ENCODE data around the gene MAP2K3.
"Not testable (repeated sequence)": the region's sequence is repeated elsewhere in the genome, so short reads cannot be mapped to it uniquely, and the experiment has no call there.

The MAP2K3 gene

GRCh38 chr17:21297597-21297996 is 13.1 kb downstream of the MAP2K3 start:
- no peak for DNase-seq

GRCh38 chr17:21298056-21298982 is 13.8 kb downstream of the MAP2K3 start:
- DNase-seq = no peak

GRCh38 chr17:21298983-21299519 is 14.5 kb downstream of the MAP2K3 start:
- no peak for DNase-seq

GRCh38 chr17:21299981-21300600 is 15.6 kb downstream of the MAP2K3 start:
- no peak for DNase-seq

GRCh38 chr17:21300601-21301571 is 16.4 kb downstream of the MAP2K3 start:
- no peak for DNase-seq

- no peak for DNase-seq
Observed at GRCh38 chr17:21301593-21302550, 17.4 kb downstream of the MAP2K3 start.

GRCh38 chr17:21302711-21303425 is 18.4 kb downstream of the MAP2K3 start:
- DNase-seq = no peak

GRCh38 chr17:21303441-21304065 is 19.0 kb downstream of the MAP2K3 start:
- no peak for DNase-seq

- DNase-seq = no peak
Observed at GRCh38 chr17:21304091-21304490, 19.6 kb downstream of the MAP2K3 start.

- DNase-seq = peak in 1 of 2 donors; percentile 8
Observed at GRCh38 chr17:21304551-21305151, 20.1 kb downstream of the MAP2K3 start.

- DNase-seq = peak in 1 of 2 donors; percentile 10
Observed at GRCh38 chr17:21305431-21306180, 21.1 kb downstream of the MAP2K3 start.

GRCh38 chr17:21306611-21307272 is 22.2 kb downstream of the MAP2K3 start:
- peak in 1 of 2 donors; percentile 10 for DNase-seq

GRCh38 chr17:21307273-21307625 is 22.7 kb downstream of the MAP2K3 start:
- DNase-seq = not testable (repeated sequence)

- DNase-seq = peak in 1 of 2 donors; percentile 11
Observed at GRCh38 chr17:21308931-21309381, 24.4 kb downstream of the MAP2K3 start.

- DNase-seq = peak in 1 of 2 donors; percentile 9
Observed at GRCh38 chr17:21310061-21310765, 25.7 kb downstream of the MAP2K3 start.

GRCh38 chr17:21310766-21311602 is 26.5 kb downstream of the MAP2K3 start:
- DNase-seq = peak in 1 of 2 donors; percentile 9

GRCh38 chr17:21313320-21313719 is 28.8 kb downstream of the MAP2K3 start:
- DNase-seq = peak in 1 of 2 donors; percentile 5
